Jurkat, Clone E6-1 (cell line): ENCODE data around the gene CDH6.

ENCODE experiments used
- DNase-seq: peaks from one replicate; pipeline ENCODE4 v3.0.0-alpha.2; 2011; ENCODE audit warnings: low read depth, low spot score
- H3K4me3 ChIP-seq: 2 replicates; pipeline ENCODE4 v1.5.1; 2011; ENCODE audit warnings: mild to moderate bottlenecking, low read length, control low read depth, moderate library complexity

CDH6 gene

DNA sequence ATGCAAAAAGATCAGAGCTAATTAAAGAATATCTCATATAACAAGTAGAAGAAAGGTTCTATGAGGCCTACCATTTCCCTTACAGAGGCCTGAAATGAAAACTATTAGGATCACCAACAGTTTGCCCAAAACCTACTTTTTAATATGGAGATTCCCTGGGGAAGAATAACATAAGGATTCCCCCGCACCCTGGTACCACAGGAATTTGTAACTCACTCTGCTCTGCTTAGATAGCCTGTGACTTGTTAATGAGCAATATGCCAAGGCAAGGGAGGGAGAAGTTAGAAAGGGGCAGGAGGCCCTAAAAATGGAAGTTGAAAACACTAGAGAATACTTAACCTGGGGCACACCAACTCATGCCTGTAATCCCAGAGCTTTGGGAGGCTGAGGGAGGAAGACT is 107.0 kb downstream of the CDH6 start:
- DNase-seq: no peak
- H3K4me3 ChIP-seq: no peak overlapping the region

GRCh38 chr5:31301833-31302232 is 108.3 kb downstream of the CDH6 start:
- no peak for DNase-seq
- H3K4me3 ChIP-seq: no peak overlapping the region

GRCh38 chr5:31303688-31304087 is 110.2 kb downstream of the CDH6 start:
- H3K4me3 ChIP-seq: no peak overlapping the region
- no peak for DNase-seq

GRCh38 chr5:31317665-31318064 is 124.2 kb downstream of the CDH6 start:
- H3K4me3 ChIP-seq: no peak overlapping the region
- no peak for DNase-seq

DNA sequence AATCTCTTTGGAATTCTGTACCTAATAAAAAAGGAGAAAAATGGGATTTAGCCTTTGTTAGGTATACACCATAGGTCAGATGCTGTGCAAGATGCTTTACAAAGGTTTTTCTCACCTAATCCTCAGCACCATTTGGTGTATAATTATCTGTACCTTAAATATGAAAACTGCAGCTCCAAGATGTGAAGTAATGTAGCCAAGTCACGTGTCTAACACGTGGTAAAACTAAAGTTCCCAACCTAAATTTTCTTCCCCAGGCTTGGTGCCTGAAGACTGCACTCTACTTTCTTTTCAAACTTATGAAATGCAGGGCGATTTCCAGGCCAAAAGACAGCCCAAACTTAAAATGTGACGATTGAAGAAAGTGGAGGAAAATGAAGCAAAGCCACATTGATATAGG is 125.8 kb downstream of the CDH6 start:
- no peak for DNase-seq

GRCh38 chr5:31322946-31323345 is 129.5 kb downstream of the CDH6 start:
- H3K4me3 ChIP-seq: no peak overlapping the region
- DNase-seq: no peak

More for the DNA sequence above, 125.8 kb downstream of the CDH6 start:
- H3K4me3 ChIP-seq: no peak overlapping the region

GRCh38 chr5:31324842-31325241 is 131.4 kb downstream of the CDH6 start:
- no peak overlapping the region for H3K4me3 ChIP-seq
- no peak for DNase-seq

GRCh38 chr5:31328040-31328733 is 134.7 kb downstream of the CDH6 start:
- no peak overlapping the region for H3K4me3 ChIP-seq
- no peak for DNase-seq

- H3K4me3 ChIP-seq: no peak overlapping the region
- no peak for DNase-seq
Observed at GRCh38 chr5:31329715-31330114, 136.2 kb downstream of the CDH6 start.

DNA sequence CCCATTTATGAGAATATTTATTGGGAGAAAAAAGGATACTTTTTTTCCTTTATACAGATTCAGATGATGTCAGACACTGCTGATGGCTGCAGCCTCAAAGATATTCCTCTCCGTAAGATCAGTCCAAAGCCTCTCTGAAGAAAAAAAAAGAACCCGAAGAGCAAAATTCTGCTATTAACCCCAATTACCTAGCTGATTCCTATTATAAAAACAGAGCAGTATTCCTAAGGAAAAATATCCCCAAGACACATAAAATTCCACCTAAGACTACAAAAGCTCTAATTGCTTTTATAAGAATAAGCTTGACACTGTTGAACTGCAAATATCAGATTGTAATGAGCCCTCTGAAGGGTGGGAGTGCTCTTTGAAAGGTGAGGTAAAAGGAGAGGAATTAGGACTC is 138.7 kb downstream of the CDH6 start:
- no peak overlapping the region for H3K4me3 ChIP-seq
- DNase-seq: no peak

- DNase-seq: no peak
- H3K4me3 ChIP-seq: no peak overlapping the region
Observed at GRCh38 chr5:31333475-31333874, 140.0 kb downstream of the CDH6 start.

DNA sequence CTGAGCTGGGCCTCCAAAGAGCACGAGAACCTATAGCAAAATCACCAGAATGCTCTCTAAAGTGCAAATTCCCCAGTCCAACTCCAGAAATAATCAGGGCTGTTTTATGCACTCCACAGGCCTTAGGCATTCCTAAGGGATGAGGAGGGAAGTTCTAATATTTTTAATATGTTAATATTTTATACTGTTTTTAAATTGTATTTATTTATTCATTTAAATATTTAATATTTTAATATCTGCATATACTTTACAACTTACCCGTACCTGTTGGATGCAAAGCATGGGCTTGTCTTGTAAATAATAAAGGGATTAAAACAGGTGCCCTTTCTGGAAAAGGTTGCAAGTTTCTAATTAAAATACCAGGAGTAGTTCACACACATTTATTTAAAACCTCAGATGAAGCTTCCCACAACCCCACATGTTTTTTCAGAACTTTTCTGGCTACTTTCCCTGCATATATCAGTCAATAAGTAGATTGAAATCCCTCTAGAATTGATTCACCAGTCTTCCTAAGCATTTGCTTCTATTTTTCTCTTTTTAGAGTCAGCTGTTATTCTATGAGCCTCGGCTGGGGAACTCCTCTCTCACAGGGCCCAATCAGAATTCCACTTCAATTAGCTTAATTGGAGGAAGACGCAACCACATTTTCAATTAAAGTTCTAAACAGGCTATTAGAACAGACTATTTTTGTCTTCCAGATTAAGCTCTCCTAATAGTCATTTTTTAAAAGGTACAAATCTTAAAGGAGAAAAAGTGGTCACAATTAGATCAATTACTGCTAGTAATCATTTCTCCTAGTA is 140.8 kb downstream of the CDH6 start:
- no peak overlapping the region for H3K4me3 ChIP-seq
- no peak for DNase-seq

DNA sequence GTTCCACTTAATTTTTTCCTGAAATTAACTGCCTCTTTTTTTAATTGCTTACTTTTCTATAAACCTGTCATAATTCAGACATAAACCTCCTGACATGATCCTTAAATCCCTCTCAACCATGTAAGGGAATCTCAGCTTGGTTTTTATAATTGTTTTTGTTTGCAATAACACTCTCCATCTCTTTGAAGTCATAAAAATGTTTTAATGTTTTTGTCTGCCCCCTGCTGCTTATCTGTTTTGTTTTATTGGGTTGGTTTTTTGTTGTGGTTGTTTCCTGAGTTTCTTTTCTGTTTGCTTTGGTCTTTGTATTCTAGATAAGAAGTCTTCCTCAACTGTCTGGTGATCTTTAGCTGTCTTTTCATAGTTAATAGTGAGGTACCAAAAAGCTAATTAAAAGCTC is 142.0 kb downstream of the CDH6 start:
- DNase-seq: no peak
- H3K4me3 ChIP-seq: no peak overlapping the region

- no peak overlapping the region for H3K4me3 ChIP-seq
- DNase-seq: no peak
Observed at GRCh38 chr5:31343946-31344345, 150.5 kb downstream of the CDH6 start.

GRCh38 chr5:31346896-31347551 is 153.5 kb downstream of the CDH6 start:
- no peak for DNase-seq
- no peak overlapping the region for H3K4me3 ChIP-seq

DNA sequence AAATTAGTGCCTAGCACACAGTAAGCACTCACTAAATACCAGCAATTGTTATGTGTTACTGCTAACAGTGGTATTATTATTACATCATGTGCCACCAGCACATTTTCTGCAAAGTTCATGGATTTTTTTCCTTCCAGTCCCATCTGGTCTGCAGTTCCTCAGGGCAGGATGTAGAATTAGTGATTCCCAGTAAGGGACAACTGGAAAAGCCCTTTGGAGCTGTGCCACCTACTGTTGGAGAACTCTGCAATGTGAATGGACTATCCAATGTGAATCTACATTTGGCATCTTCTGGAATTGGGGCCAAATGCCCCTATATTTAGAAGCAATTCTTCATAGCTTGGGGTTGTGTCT is 154.0 kb downstream of the CDH6 start:
- H3K4me3 ChIP-seq: no peak overlapping the region
- no peak for DNase-seq

DNA sequence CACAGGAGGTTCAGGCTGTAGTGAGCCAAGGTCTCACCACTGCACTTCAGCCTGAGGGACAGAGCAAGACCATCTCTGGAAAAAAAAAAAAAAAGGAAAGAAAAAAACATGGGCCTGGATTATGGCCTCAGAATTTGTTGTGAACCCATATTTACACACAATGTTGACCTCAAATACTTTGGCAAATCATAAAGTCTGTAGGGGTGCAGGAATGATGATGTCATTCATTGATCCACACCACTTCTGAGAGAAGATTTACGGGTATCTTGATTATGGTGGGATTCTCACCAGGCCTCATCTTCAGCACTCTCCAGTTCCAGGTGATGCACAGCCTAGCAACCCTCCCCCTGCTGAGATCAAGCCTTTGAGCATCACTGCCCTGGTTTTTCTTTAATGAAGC is 156.9 kb downstream of the CDH6 start:
- no peak overlapping the region for H3K4me3 ChIP-seq

DNA sequence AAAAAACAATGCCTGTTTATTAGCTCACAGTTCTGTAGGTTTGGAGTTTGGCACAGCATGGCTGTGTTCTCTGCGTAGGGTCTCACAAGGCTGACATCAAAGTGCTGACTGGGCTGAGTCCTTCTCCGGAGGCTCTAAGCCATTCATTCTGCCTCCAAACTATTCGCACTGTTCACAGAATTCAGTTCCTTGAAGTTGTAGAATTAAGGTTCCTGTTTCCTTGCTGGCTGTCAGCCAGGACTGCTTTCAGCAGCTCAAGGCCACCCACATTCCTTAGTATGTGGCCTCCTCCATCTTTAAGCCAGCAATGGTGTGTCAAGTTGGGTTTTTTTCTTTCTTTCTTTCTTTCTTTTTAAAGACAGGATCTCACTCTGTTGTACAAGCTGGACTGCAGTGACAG is 161.9 kb downstream of the CDH6 start:
- no peak for DNase-seq

More for the DNA sequence above, 156.9 kb downstream of the CDH6 start:
- no peak for DNase-seq

DNA sequence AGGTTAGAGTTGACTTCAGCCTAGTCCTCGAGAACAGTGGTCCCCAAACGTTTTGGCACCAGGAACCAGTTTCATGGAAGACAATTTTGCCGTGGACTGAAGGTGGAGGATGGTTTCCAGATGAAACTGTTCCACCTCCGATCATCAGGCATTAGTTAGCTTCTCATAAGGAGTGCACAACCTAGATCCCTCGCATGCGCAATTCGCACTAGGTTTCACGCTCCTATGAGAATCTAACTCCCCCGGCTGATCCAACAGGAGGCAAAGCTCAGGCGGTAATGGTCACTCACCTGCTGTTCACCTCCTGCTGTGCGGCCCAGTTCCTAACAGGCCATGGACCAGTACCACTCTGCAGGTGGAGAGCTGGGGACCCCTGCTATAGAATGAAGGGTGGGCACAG is 163.6 kb downstream of the CDH6 start:
- DNase-seq: no peak
- H3K4me3 ChIP-seq: no peak overlapping the region

More for the DNA sequence above, 161.9 kb downstream of the CDH6 start:
- H3K4me3 ChIP-seq: no peak overlapping the region

DNA sequence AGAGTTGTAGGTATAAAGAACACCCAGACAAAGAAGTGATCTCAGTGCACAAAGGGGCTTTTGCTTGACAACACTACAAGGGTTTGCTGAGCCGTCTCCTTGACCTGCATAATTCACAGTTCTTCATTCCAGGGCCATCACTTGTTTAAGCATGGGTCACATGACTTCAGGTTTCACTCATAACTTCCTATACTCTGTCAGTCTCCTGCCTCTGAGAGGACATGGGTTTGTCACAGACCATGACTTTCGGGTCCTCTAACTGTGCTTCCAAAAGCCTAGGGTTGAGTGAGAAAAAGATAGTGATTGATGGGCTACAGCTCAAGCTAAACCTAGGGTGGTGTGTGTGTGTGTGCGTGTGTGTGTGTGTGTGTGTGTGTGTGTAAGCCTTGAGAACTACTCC is 166.4 kb downstream of the CDH6 start:
- no peak overlapping the region for H3K4me3 ChIP-seq
- no peak for DNase-seq
